Nephron progenitor cell (in vitro differentiated cells): ENCODE results near the gene FSTL4.

ENCODE experiments used
- DNase-seq: peaks from one replicate; pipeline ENCODE4 v3.0.0; 2021
- H3K27ac Mint-ChIP-seq: 2 replicates; pipeline ENCODE4 v1.8.0; 2021; ENCODE audit warnings: mild to moderate bottlenecking, moderate library complexity, mixed read lengths
- H3K27me3 Mint-ChIP-seq: 2 replicates; pipeline ENCODE4 v1.8.0; 2021; ENCODE audit warnings: mild to moderate bottlenecking, low read depth, mixed read lengths; ENCODE audit not compliant: poor library complexity
- H3K36me3 Mint-ChIP-seq: 2 replicates; pipeline ENCODE4 v1.8.0; 2021; ENCODE audit warnings: low read depth, mixed read lengths
- H3K4me1 Mint-ChIP-seq: 2 replicates; pipeline ENCODE4 v1.8.0; 2021; ENCODE audit warnings: mixed read lengths
- H3K4me3 Mint-ChIP-seq: 2 replicates; pipeline ENCODE4 v1.8.0; 2021; ENCODE audit warnings: mild to moderate bottlenecking, moderate library complexity, mixed read lengths
- H3K9me3 Mint-ChIP-seq: 2 replicates; pipeline ENCODE4 v1.8.0; 2021; ENCODE audit warnings: mild to moderate bottlenecking, moderate library complexity, mixed read lengths
- TF ChIP-seq, protein P1 (sequence below): fragments of 200-600 bp; sonication (generic); IDR thresholded peaks from 2 replicates; pipeline ENCODE4 v1.5.0; 2021; ENCODE audit warnings: antibody characterized with exemption

FSTL4 gene

DNA sequence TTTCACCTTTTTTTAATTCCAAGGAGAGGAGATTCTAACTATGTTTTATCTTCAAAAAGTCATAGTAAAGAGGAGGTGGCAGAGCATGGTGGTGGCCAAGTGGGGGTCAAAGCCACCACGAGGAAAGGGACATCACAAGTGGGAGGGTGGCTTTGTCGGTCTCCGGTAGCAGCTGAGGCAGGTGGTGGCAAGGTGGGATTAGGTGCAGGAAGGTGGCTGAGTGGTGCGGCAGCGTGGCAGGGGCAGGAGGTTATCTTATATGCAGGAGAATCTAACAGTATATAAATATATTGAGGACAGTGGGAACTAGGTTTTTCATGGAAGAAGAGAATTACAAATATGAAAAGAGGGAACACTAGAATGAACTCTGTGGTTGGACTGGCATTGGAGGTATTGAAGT lies 196.8 kb downstream of the FSTL4 start:
- Mint-ChIP-seq H3K27me3 (peaks cover 32% of the 10 kb centered on the region), H3K36me3 (no peaks in the 10 kb centered on the region), H3K9me3 (peaks cover 14% of the 10 kb centered on the region), H3K27ac (no peak overlapping the region), H3K4me1 (no peaks in the 10 kb centered on the region), H3K4me3 (no peak overlapping the region)
- TF ChIP-seq, protein P1, sequence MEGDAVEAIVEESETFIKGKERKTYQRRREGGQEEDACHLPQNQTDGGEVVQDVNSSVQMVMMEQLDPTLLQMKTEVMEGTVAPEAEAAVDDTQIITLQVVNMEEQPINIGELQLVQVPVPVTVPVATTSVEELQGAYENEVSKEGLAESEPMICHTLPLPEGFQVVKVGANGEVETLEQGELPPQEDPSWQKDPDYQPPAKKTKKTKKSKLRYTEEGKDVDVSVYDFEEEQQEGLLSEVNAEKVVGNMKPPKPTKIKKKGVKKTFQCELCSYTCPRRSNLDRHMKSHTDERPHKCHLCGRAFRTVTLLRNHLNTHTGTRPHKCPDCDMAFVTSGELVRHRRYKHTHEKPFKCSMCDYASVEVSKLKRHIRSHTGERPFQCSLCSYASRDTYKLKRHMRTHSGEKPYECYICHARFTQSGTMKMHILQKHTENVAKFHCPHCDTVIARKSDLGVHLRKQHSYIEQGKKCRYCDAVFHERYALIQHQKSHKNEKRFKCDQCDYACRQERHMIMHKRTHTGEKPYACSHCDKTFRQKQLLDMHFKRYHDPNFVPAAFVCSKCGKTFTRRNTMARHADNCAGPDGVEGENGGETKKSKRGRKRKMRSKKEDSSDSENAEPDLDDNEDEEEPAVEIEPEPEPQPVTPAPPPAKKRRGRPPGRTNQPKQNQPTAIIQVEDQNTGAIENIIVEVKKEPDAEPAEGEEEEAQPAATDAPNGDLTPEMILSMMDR, result no peak
- DNase-seq, result no peak

DNA sequence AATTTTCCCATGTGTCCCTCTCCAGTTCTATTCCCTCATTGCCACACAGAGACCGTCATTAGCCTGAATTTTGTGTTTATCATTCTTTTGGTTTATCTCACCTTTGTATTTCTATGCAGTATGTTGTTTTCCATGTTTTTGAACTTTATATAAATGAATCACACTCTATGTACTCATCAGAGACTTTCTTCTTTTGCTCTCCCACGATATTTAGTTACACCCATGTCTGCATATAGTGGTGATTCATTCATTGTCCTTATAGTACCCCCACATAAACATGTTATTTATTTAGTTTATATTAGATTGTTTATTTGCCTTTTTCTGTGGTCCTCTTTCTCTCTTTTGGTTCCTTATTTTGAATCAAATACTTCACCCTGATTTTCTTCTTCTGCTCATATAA lies 199.7 kb downstream of the FSTL4 start:
- TF ChIP-seq, protein P1, result no peak
- H3K4me1 Mint-ChIP-seq, result peaks cover 6% of the 10 kb centered on the region

DNA sequence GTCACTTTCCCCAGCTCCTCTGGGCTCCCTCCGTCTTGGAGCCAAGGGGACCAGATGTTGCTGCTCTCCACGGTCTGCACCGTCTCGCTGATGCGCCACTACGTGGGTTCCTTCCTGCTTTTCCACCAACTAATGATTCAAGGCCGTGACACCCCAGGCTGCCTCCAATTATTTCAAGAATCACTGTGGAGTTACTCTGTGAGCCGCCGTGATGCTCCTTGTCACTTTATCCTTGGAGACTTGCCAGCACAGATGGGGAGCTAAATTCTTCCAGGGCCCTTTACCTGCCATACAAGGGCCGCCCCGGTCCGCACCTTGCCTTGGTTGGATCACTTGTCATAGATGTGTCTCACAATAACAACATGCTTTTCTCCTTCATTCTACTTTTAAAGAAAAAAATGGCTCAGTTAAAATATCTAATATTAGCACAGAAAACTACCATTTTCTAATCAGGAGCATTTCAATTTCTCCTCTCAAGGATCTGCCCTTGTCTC lies 202.0 kb downstream of the FSTL4 start:
- DNase-seq, result no peak
- H3K36me3 Mint-ChIP-seq, result no peaks in the 10 kb centered on the region
- peaks cover 10% of the 10 kb centered on the region for H3K4me1 Mint-ChIP-seq
- no peak overlapping the region for H3K4me3 Mint-ChIP-seq
- no peaks in the 10 kb centered on the region for H3K9me3 Mint-ChIP-seq
- H3K27ac Mint-ChIP-seq, result no peak overlapping the region
- peaks cover 36% of the 10 kb centered on the region for H3K27me3 Mint-ChIP-seq
- TF ChIP-seq, protein P1, result no peak

More for the DNA sequence above, 199.7 kb downstream of the FSTL4 start:
- no peak for DNase-seq
- no peaks in the 10 kb centered on the region for H3K36me3 Mint-ChIP-seq
- H3K27ac Mint-ChIP-seq, result no peak overlapping the region
- no peak overlapping the region for H3K4me3 Mint-ChIP-seq
- H3K27me3 Mint-ChIP-seq, result peaks cover 43% of the 10 kb centered on the region
- peaks cover 7% of the 10 kb centered on the region for H3K9me3 Mint-ChIP-seq

DNA sequence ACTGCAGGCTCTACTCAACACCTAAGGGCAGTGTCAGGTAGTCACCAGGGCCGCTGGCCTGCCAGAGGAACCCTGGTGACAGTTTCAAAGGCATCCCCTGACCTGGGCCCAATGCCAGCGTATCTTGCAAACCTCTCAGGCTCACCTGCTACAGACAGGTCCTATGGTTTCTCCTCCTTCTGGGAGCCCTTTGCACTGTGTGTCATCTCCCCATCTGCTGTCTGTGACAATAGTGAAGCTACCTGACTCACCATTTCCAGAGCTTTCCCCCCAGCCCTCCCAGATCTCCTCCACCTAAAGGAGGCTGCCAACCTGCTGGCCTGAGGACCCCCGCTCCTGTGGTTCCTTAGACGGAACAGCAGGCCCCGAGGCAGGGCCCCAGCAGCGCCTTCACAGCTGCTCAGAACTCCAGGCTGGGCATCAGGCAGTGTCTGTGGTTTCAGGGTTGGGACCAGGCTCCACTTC lies 203.1 kb downstream of the FSTL4 start:
- H3K4me1 Mint-ChIP-seq, result peaks cover 10% of the 10 kb centered on the region
- TF ChIP-seq, protein P1, result no peak
- no peaks in the 10 kb centered on the region for H3K36me3 Mint-ChIP-seq
- peaks cover 33% of the 10 kb centered on the region for H3K27me3 Mint-ChIP-seq
- H3K4me3 Mint-ChIP-seq, result no peak overlapping the region
- H3K27ac Mint-ChIP-seq, result no peak overlapping the region
- DNase-seq, result no peak
- H3K9me3 Mint-ChIP-seq, result no peaks in the 10 kb centered on the region

DNA sequence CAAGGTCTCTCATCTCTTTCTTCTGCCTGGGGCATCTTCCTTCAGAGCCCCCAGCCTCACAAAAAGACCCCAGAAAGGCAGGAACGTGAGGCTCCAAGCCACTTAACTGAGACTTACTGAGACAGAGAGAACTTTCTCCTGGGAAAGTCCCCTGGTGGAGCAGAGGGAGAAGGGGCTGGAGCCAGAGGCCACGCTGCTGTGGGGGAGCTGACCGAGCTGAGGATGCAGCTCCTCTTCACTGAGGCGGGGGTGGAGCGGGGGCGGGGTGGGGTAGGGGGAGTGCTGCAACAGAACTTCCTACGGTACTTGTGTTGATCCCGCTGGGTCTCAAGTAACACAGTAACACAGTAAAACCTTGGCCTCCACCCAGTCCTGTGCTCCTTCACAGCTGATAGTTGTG lies 204.0 kb downstream of the FSTL4 start:
- no peaks in the 10 kb centered on the region for H3K9me3 Mint-ChIP-seq
- DNase-seq, result no peak
- no peaks in the 10 kb centered on the region for H3K36me3 Mint-ChIP-seq
- TF ChIP-seq, protein P1, result no peak
- peaks cover 29% of the 10 kb centered on the region for H3K27me3 Mint-ChIP-seq
- peaks cover 12% of the 10 kb centered on the region for H3K4me1 Mint-ChIP-seq
- H3K27ac Mint-ChIP-seq, result no peak overlapping the region
- H3K4me3 Mint-ChIP-seq, result no peak overlapping the region

DNA sequence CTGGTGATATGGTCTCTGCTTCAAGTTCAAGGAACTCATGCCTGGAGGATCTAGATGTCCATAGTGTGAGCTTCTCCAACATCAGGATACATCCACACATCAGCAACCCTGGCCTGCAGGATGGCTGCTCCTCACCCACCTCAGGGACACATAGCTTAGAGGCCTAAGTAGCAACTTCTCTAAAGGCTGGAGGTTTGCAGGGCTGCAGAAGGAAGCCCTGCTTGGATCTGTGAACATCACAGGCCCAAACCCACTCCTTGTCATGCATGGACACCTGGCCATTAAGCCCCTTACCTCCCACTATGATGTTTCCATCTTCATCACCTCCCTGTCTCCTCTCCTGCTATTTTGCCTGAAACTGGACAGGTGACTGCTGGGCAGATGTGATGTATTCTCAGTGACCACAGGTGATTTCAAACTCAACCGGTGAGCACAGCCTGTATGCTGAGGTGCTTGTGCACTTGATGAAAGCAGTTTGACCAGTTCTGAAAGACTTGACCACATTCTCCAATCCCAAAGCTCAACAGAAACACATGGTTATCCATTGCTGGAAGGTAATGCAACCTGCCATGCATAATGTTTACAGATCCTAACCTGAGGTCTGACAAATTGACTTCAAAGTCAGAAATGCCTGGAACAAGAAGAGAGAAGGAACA lies 205.2 kb downstream of the FSTL4 start:
- H3K27ac Mint-ChIP-seq, result no peak overlapping the region
- no peak for DNase-seq
- no peaks in the 10 kb centered on the region for H3K36me3 Mint-ChIP-seq
- H3K4me1 Mint-ChIP-seq, result peaks cover 24% of the 10 kb centered on the region
- TF ChIP-seq, protein P1, result no peak
- peaks cover 24% of the 10 kb centered on the region for H3K27me3 Mint-ChIP-seq
- H3K4me3 Mint-ChIP-seq, result no peak overlapping the region
- H3K9me3 Mint-ChIP-seq, result no peaks in the 10 kb centered on the region
